Mesothelial cell of epicardium (in vitro differentiated cells): Measurements from ENCODE around the gene RCAN2. TPM values are rescaled to one million over a fixed set of nuclear protein-coding genes. Genes with fewer than 3 reads are reported as not detected.

Experiments used
- DNase-seq, 2 experiments: peaks; one replicate each; pipeline ENCODE4 v3.0.0; 2021; ENCODE audit warnings: low spot score in 2 of 2; ENCODE audit not compliant: unreplicated experiment in 2 of 2
- H3K27ac Mint-ChIP-seq: 2 replicates; pipeline ENCODE4 v1.8.0; 2021; ENCODE audit warnings: mixed read lengths
- H3K27me3 Mint-ChIP-seq: 2 replicates; pipeline ENCODE4 v1.8.0; 2021; ENCODE audit warnings: low read depth, mixed read lengths
- H3K36me3 Mint-ChIP-seq: 2 replicates; pipeline ENCODE4 v1.8.0; 2021; ENCODE audit warnings: mixed read lengths
- H3K4me1 Mint-ChIP-seq: 2 replicates; pipeline ENCODE4 v1.8.0; 2021; ENCODE audit warnings: mixed read lengths
- H3K4me3 Mint-ChIP-seq: 2 replicates; pipeline ENCODE4 v1.8.0; 2021; ENCODE audit warnings: mild to moderate bottlenecking, moderate library complexity, mixed read lengths
- H3K9me3 Mint-ChIP-seq: 2 replicates; pipeline ENCODE4 v1.8.0; 2021; ENCODE audit warnings: mixed read lengths
- total RNA-seq: library from RNA; stranded (reverse); gene quantifications from 3 replicates; pipeline ENCODE4 v1.2.1, GENCODE V29; 2021
- TF ChIP-seq, protein P1 (sequence below): fragments of 200-600 bp; sonication (generic); IDR thresholded peaks from one replicate; pipeline ENCODE4 v1.5.0; 2021; ENCODE audit warnings: antibody characterized with exemption; ENCODE audit not compliant: unreplicated experiment

Gene RCAN2
- total RNA-seq, 1 donor from 2014 or later = 4.0 TPM

GRCh38 chr6:46207174-46207573, 284.1 kb downstream of the RCAN2 start:
- H3K36me3 Mint-ChIP-seq = no peaks in the 10 kb centered on the region
- H3K4me1 Mint-ChIP-seq = no peaks in the 10 kb centered on the region
- DNase-seq = no peak
- H3K9me3 Mint-ChIP-seq = no peaks in the 10 kb centered on the region
- TF ChIP-seq, protein P1, sequence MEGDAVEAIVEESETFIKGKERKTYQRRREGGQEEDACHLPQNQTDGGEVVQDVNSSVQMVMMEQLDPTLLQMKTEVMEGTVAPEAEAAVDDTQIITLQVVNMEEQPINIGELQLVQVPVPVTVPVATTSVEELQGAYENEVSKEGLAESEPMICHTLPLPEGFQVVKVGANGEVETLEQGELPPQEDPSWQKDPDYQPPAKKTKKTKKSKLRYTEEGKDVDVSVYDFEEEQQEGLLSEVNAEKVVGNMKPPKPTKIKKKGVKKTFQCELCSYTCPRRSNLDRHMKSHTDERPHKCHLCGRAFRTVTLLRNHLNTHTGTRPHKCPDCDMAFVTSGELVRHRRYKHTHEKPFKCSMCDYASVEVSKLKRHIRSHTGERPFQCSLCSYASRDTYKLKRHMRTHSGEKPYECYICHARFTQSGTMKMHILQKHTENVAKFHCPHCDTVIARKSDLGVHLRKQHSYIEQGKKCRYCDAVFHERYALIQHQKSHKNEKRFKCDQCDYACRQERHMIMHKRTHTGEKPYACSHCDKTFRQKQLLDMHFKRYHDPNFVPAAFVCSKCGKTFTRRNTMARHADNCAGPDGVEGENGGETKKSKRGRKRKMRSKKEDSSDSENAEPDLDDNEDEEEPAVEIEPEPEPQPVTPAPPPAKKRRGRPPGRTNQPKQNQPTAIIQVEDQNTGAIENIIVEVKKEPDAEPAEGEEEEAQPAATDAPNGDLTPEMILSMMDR = no peak
- no peak overlapping the region for H3K27ac Mint-ChIP-seq
- H3K4me3 Mint-ChIP-seq = no peak overlapping the region
- peaks cover 21% of the 10 kb centered on the region for H3K27me3 Mint-ChIP-seq

GRCh38 chr6:46204880-46205650, 286.2 kb downstream of the RCAN2 start:
- no peaks in the 10 kb centered on the region for H3K4me1 Mint-ChIP-seq
- DNase-seq = no peak
- no peak overlapping the region for H3K27ac Mint-ChIP-seq
- H3K4me3 Mint-ChIP-seq = no peak overlapping the region
- no peaks in the 10 kb centered on the region for H3K9me3 Mint-ChIP-seq
- no peaks in the 10 kb centered on the region for H3K36me3 Mint-ChIP-seq
- TF ChIP-seq, protein P1 = no peak
- H3K27me3 Mint-ChIP-seq = peaks cover 30% of the 10 kb centered on the region

- TF ChIP-seq, protein P1 = no peak
- no peak overlapping the region for H3K4me3 Mint-ChIP-seq
- no peaks in the 10 kb centered on the region for H3K4me1 Mint-ChIP-seq
- no peaks in the 10 kb centered on the region for H3K9me3 Mint-ChIP-seq
- no peak overlapping the region for H3K27ac Mint-ChIP-seq
- DNase-seq = no peak
- peaks cover 24% of the 10 kb centered on the region for H3K27me3 Mint-ChIP-seq
- no peaks in the 10 kb centered on the region for H3K36me3 Mint-ChIP-seq
Measured at GRCh38 chr6:46203391-46204177, 287.7 kb downstream of the RCAN2 start.

DNA sequence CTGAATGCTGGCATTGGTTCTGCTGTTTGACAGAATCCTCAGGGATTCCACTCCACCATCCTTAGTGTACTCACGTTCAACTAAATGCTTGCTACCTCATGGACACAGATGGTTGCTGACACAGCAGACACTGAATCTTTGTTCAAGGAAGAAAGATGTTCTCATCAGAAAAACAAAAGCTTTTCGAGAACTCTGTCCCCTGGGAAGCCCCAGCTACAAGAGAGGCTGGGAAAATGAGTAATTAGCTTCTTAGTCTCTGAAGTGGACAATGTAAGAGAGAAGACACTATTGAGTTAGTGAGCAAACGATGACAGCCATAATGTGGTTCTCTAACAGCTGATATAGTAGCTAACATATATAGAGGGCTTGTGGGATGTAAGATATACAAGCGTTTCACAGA, 289.5 kb downstream of the RCAN2 start:
- Mint-ChIP-seq H3K36me3 (no peaks in the 10 kb centered on the region), H3K4me1 (no peaks in the 10 kb centered on the region), H3K27ac (no peak overlapping the region), H3K9me3 (no peaks in the 10 kb centered on the region), H3K4me3 (no peak overlapping the region), H3K27me3 (peaks cover 20% of the 10 kb centered on the region)
- TF ChIP-seq, protein P1 = no peak
- no peak for DNase-seq

GRCh38 chr6:46199387-46199786, 291.9 kb downstream of the RCAN2 start:
- no peaks in the 10 kb centered on the region for H3K9me3 Mint-ChIP-seq
- TF ChIP-seq, protein P1 = no peak
- no peak overlapping the region for H3K27ac Mint-ChIP-seq
- DNase-seq = no peak
- no peak overlapping the region for H3K4me3 Mint-ChIP-seq
- H3K4me1 Mint-ChIP-seq = no peaks in the 10 kb centered on the region
- peaks cover 14% of the 10 kb centered on the region for H3K27me3 Mint-ChIP-seq
- no peaks in the 10 kb centered on the region for H3K36me3 Mint-ChIP-seq
